Urothelium cell line (cell line): ENCODE data around the gene GRIA4.
"Not testable (repeated sequence)": the region's sequence is repeated elsewhere in the genome, so short reads cannot be mapped to it uniquely, and the experiment has no call there.

Experiments
- DNase-seq: peaks from one replicate; pipeline ENCODE4 v3.0.0; 2011; ENCODE audit warnings: low spot score, mixed read lengths
- FAIRE-seq: peaks from 2 replicates; lab custom pipeline; 2011; peaks lifted over from hg19 to GRCh38; lab: Jason Lieb, UNC

GRIA4 gene

GRCh38 chr11:105783216-105783615, 173.3 kb downstream of the GRIA4 start:
- DNase-seq (no peak), FAIRE-seq (no peak)

- FAIRE-seq: not testable (repeated sequence)
Observed at GRCh38 chr11:105785850-105786249, 176.0 kb downstream of the GRIA4 start.

GRCh38 chr11:105786741-105787140, 176.9 kb downstream of the GRIA4 start:
- no peak for FAIRE-seq
- DNase-seq: no peak

More at GRCh38 chr11:105785850-105786249, 176.0 kb downstream of the GRIA4 start:
- DNase-seq: not testable (repeated sequence)

GRCh38 chr11:105789579-105790420, 179.9 kb downstream of the GRIA4 start:
- DNase-seq: no peak
- FAIRE-seq: no peak

- DNase-seq: no peak
- FAIRE-seq: no peak
Observed at GRCh38 chr11:105790840-105791239, 181.0 kb downstream of the GRIA4 start.

- FAIRE-seq (no peak), DNase-seq (no peak)
Observed at GRCh38 chr11:105793092-105793491, 183.2 kb downstream of the GRIA4 start.

GRCh38 chr11:105799263-105799662, 189.4 kb downstream of the GRIA4 start:
- FAIRE-seq (no peak), DNase-seq (no peak)

- DNase-seq: no peak
- no peak for FAIRE-seq
Observed at GRCh38 chr11:105799728-105800462, 190.0 kb downstream of the GRIA4 start.

- FAIRE-seq (no peak), DNase-seq (no peak)
Observed at GRCh38 chr11:105802390-105802789, 192.5 kb downstream of the GRIA4 start.

GRCh38 chr11:105811242-105811641, 201.4 kb downstream of the GRIA4 start:
- FAIRE-seq: no peak
- DNase-seq: no peak

GRCh38 chr11:105821372-105821771, 211.5 kb downstream of the GRIA4 start:
- FAIRE-seq: no peak
- DNase-seq: no peak

- FAIRE-seq: no peak
- DNase-seq: no peak
Observed at GRCh38 chr11:105821781-105822180, 211.9 kb downstream of the GRIA4 start.

- FAIRE-seq (no peak), DNase-seq (no peak)
Observed at GRCh38 chr11:105823495-105824033, 213.7 kb downstream of the GRIA4 start.

GRCh38 chr11:105824457-105825013, 214.7 kb downstream of the GRIA4 start:
- FAIRE-seq: no peak
- no peak for DNase-seq

- no peak for FAIRE-seq
- DNase-seq: no peak
Observed at GRCh38 chr11:105825141-105825540, 215.3 kb downstream of the GRIA4 start.

GRCh38 chr11:105827906-105828305, 218.0 kb downstream of the GRIA4 start:
- DNase-seq (no peak), FAIRE-seq (no peak)

GRCh38 chr11:105829084-105829483, 219.2 kb downstream of the GRIA4 start:
- no peak for DNase-seq
- FAIRE-seq: no peak

- no peak for DNase-seq
- FAIRE-seq: no peak
Observed at GRCh38 chr11:105834461-105834860, 224.6 kb downstream of the GRIA4 start.

- DNase-seq (peak; percentile 16), FAIRE-seq (no peak)
Observed at GRCh38 chr11:105838668-105839384, 229.0 kb downstream of the GRIA4 start.

- DNase-seq (no peak), FAIRE-seq (no peak)
Observed at GRCh38 chr11:105840391-105840790, 230.5 kb downstream of the GRIA4 start.

GRCh38 chr11:105852403-105852802, 242.5 kb downstream of the GRIA4 start:
- no peak for FAIRE-seq
- no peak for DNase-seq
